Activated T-helper 1 cell treated with anti-CD3 and anti-CD28 coated beads, Interleukin-2, amount 50 U/mL, for 16 hours (primary cell): ENCODE data around the gene NADK.
A peak's percentile ranks its signal among the peaks of the same experiment; 100 is the strongest.

ENCODE experiments used
- DNase-seq, 2 donors: peaks; one replicate each; pipeline ENCODE4 v3.0.0-alpha.2; 2020; ENCODE audit warnings: low read depth in 1 of 2, low spot score in 1 of 2

Gene NADK

DNA sequence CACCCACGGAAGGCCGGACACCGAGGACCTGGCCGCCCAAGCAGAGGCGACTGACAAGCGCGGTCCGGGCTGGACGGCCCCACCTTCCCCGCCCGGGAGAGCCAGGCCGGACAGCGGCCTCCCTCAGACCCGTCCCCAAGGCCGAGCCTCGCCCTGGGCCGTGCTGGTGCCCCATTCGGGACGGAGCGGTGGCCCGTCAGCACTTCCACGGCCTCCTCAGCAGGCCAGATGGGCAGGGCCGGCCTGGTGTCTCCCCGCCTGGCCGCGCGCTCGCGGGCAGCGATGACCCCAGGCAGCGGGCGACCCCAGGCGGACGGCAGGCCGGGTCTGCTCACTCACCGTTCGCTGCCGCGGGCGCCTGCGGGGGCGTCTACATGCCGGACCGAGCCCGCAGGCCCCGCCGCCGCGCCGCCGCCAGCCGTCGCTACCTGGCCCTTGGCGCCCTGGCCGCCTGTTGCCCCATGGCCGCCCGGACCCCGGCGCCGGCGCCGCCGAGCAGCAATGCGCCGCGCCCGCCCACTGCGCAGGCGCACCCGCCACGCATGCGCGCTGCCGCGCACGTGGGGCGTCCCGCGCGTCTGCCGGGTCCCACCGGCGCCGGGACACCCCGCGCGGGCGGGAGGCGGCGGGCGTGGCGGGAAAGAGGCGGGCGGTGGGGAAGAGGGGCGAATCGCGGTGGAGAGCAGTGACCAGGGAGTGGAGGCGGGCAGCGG lies at the start of gene NADK:
Gene NADK, minus strand, starts transcription at position 521 of the 713 bp plus-strand sequence. CDS start 13,064 bp downstream, outside the sequence.
- DNase-seq, result peak; percentile 33 to 69

- no peak for DNase-seq
These were observed 49.0 kb upstream of the NADK start for GRCh38 chr1:1827089-1827848.

GRCh38 chr1:1826356-1827088 lies 48.3 kb upstream of the NADK start:
- no peak for DNase-seq

GRCh38 chr1:1825217-1825616 lies 46.9 kb upstream of the NADK start:
- DNase-seq, result no peak

DNA sequence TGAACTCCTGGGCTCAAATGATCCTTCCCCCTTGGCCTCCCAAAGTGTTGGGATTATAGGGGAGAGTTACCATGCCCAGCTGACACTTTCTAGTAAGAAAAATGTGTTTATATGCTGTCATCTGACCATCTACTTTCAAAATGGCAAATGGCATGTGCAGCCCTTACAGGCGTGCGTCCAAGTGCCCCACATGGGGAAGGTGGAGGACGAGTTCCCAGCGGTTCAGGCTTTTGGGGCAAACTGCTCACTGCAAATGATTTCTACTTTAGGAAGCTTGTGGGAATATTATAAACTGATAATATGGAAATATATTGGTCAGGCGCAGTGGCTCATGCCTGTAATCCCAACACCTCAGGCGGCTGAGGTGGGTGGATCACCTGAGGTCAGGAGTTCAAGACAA lies 41.5 kb upstream of the NADK start:
- DNase-seq, result no peak

- no peak for DNase-seq
These were observed 39.0 kb upstream of the NADK start for GRCh38 chr1:1817221-1817620.

DNA sequence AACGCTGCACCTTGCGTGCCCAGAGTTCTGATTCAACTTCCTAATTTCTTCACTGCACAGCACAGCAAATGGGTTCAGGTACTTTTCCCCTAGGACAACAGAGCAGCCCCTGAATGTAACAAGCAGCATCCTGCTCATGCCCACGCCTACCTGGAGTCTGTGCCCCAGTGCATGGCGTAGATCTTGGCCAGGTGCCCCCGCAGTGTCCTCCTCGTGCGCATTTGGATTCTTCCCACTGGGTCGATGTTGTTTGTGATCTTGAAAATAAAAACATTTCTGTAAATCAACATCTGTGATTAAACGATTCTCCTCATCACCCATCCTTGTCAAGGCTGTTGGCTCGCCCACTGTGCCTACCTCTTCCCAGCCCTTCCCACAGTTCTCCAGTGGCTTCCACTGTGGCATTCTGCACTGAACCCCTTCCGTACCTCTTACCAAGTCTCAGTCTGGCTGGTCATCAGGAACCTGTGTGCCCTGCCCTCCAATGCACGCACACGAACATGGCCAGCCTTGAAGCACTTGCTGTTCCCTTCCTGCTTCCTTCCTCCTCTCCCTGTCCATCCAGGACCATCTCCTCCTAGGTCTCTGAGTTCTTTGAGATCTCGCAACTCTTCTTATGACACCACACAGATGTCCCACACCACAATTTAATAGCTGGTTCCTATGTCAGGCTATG lies 37.5 kb upstream of the NADK start:
- no peak for DNase-seq

GRCh38 chr1:1809489-1809888 lies 31.2 kb upstream of the NADK start:
- no peak for DNase-seq

GRCh38 chr1:1808206-1808605 lies 29.9 kb upstream of the NADK start:
- DNase-seq, result no peak

DNA sequence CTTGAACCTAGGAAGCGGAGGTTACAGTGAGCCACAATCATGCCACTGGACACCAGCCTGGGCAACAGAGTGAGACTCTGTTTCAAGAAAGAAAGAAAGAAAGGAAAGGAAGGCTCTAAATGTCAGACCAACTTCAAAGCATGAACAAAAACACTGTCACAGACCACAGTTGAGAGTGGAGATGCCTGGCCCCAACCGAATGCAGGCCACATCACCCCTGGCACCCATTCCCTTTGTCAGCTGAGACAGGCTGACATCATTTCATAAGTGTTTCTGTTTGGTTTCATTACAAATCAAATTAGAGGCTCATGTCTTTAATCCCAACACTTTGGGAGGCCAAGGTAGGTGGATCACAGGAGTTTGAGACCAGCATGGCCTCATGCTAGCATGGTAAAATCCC lies 28.6 kb upstream of the NADK start:
- no peak for DNase-seq

- no peak for DNase-seq
These were observed 26.0 kb upstream of the NADK start for GRCh38 chr1:1804301-1804700.

- DNase-seq, result no peak
These were observed 24.6 kb upstream of the NADK start for GRCh38 chr1:1802871-1803270.

GRCh38 chr1:1799716-1800115 lies 21.4 kb upstream of the NADK start:
- no peak for DNase-seq

DNA sequence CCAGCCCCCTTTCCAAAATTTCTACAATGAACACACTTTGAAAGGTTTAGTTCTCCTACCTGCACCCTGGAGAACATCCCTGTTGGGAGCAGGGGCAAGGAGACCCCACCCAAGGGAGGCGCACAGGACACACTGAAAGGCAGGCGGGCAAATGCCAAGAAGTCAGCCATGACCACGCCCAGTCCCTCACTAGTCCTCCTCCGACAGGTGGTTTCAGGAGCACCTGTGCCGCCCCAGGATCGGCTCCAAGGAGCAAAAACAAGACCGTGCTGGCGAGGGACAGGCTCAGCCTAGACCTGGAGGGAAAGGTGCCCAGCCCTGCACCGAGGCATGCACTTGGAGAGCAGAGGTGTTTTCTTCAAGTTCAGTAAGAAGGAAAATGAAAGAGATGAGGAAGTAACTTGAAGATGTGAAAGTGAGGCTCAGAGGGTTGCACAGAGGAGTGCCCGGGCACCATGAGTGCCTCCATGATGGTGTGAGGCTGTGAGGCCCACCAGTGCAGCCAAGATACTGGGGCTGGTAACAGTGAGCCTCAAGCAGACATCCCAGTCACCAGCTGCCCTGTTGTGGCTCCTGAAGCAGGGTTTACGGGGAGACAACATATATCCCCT lies 19.6 kb upstream of the NADK start:
- no peak for DNase-seq

- no peak for DNase-seq
These were observed 18.2 kb upstream of the NADK start for GRCh38 chr1:1796466-1796865.

DNA sequence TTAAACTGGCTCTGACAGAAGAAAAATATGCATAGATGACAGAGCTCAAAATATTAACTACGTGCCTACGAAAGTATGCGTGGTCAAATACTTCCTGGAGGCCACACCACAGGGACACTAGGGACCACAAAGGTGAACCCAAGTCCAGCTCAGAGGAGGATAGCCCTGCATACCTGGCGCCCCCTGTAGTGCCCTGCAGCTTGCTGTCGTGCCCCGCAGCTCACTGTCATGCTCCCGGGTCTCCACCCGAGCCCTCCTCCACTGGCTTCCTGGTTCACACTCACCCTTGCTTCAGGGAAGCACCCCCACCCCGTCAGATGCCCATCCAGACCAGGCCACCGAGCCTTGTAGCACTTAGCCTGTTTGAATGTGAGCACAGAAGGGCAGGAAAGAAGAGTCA lies 16.7 kb upstream of the NADK start:
- no peak for DNase-seq

- no peak for DNase-seq
These were observed 15.4 kb upstream of the NADK start for GRCh38 chr1:1793481-1794244.

- DNase-seq, result no peak
These were observed 10.6 kb upstream of the NADK start for GRCh38 chr1:1788646-1789431.

DNA sequence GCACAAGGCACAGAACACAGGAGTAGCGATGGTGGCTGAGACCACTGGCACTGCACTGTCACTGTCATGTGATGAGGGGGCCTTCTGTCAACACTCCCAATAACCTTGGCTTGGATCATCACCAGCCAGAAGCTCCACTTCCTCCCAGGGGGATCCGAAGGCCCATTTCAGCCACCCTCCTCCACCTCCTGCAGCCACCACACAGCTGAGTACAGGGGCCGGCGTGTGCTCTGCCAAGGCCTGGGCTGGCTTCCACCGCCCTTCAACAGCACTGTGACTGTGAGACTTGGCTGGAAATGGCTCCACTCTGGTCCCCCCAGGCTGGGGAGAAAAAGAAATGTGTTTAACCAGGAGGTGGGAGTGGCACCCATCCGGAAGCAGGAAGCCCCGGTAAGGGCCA lies 9.9 kb upstream of the NADK start:
- no peak for DNase-seq
